Tibial nerve (tissue), 3 donors: ENCODE measurements around the gene CPEB1.

ENCODE experiments used
- POLR2A ChIP-seq, 2 donors: fragments of 450-650 bp; IDR thresholded peaks; one replicate each; pipeline ENCODE4 v1.6.1; 2017; ENCODE audit warnings: antibody characterized with exemption in 2 of 2, mild to moderate bottlenecking in 2 of 2, moderate library complexity in 2 of 2
- TF ChIP-seq, protein P1 (sequence below), 5 experiments: fragments of 200-600 bp in 3 of 5; fragments of 450-650 bp in 2 of 5; sonication (generic) in 3 of 5; IDR thresholded peaks; one replicate each; pipeline ENCODE4 v1.5.1; 2016 to 2019; ENCODE audit warnings: antibody characterized with exemption in 5 of 5, mild to moderate bottlenecking in 3 of 5, moderate library complexity in 2 of 5

DNA sequence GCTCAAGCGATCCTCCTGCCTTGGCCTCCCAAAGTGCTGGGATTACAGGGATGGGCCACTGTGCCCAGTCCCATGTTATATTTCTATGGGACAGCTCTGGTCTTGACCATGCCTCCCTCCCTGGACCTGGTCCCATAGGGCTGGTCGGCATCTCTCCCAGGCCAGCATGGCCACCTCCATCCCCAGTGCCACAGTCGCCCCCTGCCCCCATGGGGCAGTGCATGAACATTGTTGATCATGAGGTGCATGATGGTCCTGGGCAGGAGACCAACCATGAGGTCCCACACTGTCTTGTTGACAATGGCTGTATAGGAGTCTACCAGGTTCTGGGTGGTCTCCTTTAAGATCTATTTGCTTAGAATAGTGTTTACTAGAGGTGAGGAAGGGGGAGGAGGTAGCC lies 113.4 kb downstream of the CPEB1 start:
- TF ChIP-seq, protein P1, sequence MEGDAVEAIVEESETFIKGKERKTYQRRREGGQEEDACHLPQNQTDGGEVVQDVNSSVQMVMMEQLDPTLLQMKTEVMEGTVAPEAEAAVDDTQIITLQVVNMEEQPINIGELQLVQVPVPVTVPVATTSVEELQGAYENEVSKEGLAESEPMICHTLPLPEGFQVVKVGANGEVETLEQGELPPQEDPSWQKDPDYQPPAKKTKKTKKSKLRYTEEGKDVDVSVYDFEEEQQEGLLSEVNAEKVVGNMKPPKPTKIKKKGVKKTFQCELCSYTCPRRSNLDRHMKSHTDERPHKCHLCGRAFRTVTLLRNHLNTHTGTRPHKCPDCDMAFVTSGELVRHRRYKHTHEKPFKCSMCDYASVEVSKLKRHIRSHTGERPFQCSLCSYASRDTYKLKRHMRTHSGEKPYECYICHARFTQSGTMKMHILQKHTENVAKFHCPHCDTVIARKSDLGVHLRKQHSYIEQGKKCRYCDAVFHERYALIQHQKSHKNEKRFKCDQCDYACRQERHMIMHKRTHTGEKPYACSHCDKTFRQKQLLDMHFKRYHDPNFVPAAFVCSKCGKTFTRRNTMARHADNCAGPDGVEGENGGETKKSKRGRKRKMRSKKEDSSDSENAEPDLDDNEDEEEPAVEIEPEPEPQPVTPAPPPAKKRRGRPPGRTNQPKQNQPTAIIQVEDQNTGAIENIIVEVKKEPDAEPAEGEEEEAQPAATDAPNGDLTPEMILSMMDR (IDR thresholded peaks at IDR 0.05) = no peak
- TF ChIP-seq POLR2A (IDR thresholded peaks at IDR 0.05) = no peak
